GM12892 (cell line): ENCODE measurements around the gene DOCK1.

Experiments used
- POLR2A ChIP-seq: IDR thresholded peaks from 2 replicates; pipeline ENCODE4 v1.6.1; 2011; ENCODE audit warnings: low read depth, low read length, control low read depth
- POLR2AphosphoS5 ChIP-seq: IDR thresholded peaks from 2 replicates; pipeline ENCODE4 v1.6.1; 2011; ENCODE audit warnings: low read depth, low read length, control low read depth
- TAF1 ChIP-seq: IDR thresholded peaks from 2 replicates; pipeline ENCODE4 v1.6.1; 2011; ENCODE audit warnings: low read depth, mild to moderate bottlenecking, control low read depth, low read length, borderline replicate concordance

GRCh38 chr10:127242914-127243313 lies 337.7 kb downstream of the DOCK1 start:
- TF ChIP-seq POLR2A (no peak), POLR2AphosphoS5 (no peak), TAF1 (no peak)
